COLO668 (cell line): Measurements from ENCODE around the gene HRH4.

Experiments
- DNase-seq: peaks from one replicate; lab custom pipeline; 2025; ENCODE audit not compliant: unreplicated experiment; lab: John Stamatoyannopoulos, UW

The HRH4 gene

DNA sequence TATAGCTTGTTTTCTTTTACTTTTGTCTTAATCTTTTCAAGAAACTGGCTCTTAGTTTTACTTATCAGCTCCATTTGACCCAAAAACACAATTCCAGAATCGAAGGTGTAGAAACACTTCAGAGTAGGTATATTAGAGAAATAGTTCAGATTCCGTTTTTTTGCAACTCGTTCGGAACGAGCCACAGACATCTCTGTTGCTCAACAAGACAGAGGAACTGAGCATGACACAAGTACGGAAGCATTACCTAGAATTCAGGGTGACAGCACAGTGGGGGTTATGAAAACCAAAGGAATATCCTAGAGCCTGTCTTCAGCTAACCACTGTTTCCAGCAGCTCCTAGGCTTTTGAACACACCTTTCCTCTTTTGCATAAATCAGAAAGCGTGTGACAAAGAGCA lies 5.0 kb downstream of the HRH4 start:
- no peak for DNase-seq

DNA sequence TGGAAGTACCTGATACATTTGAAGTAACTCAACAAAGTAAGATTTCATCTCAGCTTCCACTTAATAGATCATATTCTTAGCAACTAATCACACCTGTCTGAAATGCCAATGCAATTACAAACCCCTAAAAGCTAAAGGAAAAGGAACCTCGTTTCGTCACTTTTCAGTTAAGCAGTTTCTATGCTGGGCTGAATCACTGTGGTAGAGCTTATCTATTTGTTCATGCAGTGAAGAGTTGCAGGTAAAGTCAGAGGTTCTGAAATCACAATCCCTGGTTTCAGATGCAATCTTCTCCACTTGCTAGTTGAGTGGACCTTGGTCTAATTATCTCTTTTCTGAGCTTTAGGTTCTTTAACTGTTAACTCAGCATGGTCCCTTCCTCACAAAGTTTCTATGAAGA lies 6.3 kb downstream of the HRH4 start:
- no peak for DNase-seq

DNA sequence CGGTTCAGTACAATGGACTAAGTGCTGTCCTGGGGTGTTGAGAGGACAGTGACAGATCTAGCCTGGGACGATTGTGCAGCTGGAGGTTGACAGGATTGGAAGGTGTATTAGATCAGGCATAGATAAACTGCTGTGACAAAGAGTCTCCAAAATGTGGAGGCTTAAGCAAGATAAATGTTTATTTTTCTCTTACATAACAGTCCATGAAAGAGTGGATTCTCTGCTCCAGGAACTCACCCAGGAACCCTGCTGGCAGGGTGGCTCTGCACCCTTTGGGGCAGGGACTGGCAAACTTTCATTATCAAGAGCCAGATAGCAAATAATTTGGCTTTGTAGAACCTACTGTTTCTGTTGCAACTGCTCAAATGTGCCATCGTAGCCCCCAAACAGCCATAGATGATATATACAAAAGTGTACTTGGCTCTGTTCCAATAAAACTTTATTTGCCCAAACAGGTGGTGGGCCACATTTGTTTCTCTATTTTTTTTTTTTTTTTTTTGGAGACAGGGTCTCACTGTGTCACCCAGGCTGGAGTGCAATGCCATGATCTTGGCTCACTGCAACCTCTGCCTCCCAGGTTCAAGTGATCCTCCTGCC lies 9.7 kb downstream of the HRH4 start:
- DNase-seq: no peak

DNA sequence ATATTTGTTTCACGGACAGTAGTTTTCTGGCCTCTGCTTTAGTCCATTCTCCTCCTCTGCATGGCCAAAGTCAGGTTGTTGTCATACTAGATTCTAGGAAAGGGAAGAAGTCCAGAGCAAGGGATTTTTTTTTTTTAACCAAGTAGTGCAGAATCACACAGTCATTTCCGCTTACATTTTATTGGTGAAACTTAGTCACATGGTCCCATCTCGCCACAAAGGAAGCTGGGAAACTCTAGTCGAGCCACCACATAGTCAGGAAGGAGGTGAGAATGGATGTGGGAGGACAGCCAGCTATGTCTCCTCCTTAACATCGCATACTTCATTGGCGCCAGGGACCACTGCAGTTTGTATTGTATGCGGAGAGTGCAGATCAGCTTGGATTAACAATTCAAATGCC lies 10.4 kb downstream of the HRH4 start:
- no peak for DNase-seq

DNA sequence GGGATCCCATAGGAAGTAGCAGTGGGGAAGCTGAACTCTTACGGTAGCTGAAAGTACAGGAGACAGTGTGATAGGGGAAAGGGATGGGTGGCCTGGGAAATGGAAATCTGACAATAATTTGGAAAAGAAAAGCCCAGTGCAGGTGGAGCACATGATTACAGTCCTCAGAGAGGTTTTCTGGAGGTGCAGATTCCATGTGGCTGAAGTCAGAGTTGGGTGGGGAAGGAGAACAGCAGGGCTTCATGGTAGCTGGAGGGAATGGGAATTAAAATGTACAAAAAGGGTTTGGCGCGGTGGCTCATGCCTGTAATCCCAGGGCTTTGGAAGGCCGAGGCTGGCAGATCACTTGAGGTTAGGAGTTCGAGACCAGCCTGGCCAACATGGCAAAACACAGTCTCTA lies 12.2 kb downstream of the HRH4 start:
- no peak for DNase-seq

DNA sequence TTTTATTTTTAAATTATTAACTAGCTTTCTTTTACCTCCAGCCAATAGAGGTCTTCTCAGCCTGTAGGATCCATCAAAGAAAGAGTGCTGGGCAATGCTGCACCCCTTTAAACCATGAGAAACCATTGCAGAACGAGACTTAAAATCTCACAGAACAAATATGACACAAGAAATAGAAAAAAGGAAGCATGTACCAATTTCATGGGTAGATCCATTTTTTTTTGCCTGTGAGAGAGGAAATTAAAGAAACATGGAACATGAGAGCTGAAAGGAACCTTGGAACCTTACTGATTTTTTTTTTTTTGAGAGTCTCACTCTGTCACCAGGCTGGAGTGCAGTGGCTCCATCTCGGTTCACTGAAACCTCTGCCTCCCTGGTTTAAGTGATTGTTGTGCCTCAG lies 14.0 kb downstream of the HRH4 start:
- DNase-seq: no peak

DNA sequence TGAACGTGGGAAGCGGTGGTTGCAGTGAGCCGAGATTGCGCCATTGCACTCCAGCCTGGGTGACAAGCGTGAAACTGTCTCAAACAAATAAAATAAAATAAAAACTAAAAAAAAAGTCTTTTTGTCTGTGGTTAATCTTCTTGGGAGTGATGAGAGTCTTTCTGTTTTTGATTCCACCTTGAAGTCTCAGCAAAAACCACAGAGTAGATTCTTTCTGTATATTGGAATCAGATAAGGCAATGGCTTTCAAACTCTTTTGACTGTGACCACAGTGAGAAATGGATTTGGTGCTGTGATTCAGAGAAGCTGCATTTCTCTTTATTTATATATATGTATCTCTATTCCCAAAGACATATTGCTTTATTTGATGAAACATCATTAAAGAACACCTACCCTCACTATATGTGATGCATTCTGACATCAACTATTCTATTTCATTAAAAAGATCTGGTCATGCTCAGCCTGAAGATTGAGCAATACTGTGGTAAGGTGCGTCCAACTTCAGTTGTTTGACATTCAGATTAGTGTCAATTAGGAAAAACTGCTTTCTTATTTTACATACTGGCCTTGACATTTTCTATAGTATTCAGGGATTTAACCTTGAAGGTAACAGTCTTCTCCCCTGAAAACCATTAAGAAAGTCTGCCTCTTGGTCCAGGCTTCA lies 15.6 kb downstream of the HRH4 start:
- no peak for DNase-seq

DNA sequence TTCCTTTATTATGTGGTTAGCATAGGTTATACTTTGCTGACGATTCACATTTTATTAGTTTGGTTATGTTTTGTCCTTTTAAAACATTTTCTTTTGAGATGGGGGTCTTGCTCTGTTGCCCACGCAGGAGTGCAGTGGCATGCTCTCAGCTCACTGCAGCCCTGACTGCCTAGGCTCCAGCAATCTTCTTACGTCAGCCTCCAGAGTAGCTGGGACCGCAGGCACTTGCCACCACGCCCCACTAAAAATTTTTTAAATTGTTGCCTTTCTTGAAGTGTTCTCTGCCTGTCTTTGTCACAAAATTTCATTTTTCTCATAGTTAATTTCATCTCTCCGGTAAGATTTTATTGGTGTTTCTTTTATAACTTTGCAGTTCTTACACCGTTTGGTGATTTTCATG lies 18.9 kb downstream of the HRH4 start:
- DNase-seq: no peak

DNA sequence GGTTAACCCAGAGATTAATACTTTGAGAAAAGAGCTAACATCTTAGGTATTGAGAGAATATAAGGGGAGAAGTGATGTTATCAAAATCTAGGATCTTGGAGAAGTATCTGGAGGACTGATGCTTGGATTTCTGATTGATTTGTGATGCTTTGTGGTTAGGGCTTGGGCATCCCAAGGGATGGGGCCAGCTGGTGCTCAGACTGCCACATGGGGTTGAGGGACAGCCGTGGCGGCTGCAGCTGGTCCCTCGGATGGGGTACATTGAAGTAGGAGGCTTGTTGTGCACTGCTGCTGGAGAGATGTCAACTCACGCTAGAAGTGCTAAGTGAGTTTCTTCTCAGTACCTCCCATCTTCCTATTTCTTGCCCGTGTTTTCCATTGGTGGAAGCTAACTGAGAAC lies 22.4 kb downstream of the HRH4 start:
- no peak for DNase-seq

DNA sequence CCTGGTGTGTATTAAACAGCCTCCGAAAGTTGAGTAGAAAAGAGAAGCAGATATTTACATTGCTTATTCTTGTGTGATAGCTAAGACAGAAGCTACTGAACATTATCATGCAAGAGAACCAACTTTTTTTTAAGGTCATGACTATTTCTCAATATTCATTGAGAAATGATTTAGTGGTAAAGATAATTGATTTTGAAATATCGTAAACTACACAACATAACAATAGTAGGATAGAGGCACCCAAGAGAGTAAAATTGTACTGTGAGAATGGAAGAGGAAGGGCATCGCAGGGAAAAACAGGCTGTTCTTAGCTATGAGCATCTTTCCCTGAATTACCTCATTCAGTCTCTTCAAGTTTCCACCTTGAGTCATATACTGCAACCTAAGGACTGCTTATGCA lies 25.2 kb downstream of the HRH4 start:
- no peak for DNase-seq

DNA sequence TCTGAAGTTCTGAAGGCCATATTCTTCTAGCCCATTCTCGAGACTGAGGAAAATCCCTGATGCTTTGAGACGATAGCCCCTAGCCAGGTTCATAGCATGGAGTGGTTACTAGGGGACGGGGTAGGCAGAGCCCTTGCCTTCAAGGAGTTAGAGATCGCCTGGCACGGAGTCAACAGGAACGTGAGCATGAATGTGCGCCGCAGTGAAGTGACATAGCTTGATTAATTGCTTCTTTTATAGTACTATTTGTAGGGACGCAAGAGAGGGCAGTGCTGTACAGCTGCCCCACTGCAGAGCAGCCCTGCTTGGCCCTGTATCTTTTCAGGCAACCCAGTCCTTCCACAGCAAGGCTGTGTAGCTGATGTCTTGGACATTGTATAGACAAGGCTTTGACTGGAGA lies 26.2 kb downstream of the HRH4 start:
- peak; percentile 14 for DNase-seq

DNA sequence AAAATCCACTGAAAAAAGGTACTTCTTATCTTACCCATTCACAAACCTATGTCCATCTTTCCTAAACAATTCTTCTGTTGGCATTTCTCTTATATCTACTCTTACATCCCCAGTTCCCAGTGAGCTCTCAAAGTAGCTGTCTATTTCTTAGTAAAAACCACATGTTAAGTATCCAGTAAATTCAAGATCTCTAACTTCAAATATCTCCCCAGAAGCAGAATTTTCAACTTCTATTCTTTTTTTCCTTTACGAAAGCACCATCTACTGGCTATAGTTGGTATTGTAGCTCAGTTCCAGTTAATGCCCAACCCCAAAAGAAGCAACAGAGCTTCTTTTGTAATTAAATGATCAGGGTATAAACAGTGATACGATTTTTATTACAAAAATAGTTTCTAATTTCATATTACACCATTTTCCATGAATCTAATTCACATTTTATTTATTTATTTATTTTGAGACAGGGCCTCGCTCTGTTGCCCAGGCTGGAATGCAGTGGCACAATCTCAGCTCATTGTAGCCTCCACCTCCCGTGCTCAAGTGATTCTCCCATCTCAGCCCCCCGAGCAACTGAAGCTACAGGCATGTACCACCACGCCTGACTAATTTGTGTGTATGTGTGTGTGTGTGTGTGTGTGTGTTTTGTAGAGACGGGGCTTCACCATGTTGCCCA lies 28.5 kb downstream of the HRH4 start:
- no peak for DNase-seq

DNA sequence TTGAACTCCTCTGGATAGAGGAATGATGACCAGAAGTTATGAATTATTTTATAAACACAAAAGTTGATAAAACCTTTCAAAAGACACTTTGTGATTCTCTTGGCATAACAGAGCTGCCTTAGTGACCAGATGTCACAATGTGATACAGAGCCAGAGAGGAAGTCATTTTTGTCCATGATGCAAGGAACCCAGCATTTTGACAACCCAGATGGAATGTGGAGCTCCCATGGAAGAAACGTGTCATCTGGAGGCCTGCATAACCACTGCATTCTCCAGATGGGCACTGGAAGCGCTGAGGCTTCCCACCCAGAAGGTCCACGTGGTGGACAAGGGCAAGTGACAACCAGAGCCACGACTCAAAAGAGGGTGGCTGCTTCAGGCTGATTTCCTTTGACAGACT lies 30.1 kb downstream of the HRH4 start:
- DNase-seq: no peak

DNA sequence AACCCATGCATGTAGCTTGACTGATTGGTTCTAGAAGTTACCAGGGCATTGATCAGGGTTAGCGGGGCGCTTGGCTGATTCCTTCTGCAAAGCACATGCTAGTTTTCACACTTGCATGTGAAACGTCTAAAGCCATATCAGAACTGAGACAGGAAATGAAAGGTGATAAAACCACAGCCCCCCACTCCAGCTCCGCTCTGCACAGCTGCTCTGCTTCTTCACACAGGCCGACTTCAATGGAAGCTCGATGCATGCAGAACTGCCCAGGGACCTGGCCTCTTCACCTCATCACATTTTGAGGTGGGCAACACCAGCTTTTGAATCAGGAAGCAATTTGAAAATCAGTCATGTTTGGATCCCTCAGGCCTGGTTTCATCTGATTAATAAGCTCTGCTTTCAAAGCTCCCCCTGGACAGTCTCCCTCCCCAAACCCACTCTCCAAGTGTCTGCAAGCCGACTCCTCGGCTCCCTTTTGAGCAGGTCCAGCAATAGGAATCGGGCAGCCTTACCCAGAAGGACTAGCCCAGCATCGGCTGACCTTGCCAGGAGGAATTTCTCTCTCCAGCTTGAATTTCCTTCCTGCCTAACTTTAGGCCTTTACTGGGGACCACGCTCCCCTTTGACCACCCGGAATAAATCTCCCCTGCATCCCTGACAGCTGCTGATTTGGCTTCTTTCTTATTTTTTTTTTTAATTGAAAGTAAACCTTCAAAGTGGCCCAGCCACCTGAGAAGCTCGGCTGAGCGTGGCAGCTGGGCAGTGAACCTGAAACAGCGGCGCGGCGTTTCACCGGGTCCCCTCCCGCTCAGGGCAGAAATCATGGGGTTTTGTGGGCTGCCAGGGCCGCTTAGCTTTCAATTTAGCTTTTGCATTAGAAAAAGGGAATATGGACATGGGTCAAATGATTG lies 31.7 kb downstream of the HRH4 start:
- DNase-seq: peak; percentile 33

DNA sequence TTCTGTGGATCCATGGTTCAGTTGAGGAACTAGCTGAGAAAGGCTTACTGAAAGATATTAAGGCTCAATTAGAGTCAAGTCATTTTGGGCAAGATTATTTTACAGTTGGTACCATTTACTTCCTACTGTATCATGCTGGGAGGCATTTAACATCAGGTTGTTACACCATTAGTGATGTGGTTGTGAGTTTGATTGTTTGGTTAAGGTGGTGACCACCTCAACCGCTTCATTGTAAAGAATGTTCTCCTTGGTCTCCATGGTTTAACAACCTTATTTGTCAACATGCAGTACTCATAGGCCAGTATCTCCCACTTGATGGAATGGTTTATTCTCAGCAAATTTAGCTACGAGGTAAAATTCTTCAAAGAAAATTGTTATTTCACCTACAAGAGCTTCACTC lies 34.1 kb downstream of the HRH4 start:
- DNase-seq: no peak

DNA sequence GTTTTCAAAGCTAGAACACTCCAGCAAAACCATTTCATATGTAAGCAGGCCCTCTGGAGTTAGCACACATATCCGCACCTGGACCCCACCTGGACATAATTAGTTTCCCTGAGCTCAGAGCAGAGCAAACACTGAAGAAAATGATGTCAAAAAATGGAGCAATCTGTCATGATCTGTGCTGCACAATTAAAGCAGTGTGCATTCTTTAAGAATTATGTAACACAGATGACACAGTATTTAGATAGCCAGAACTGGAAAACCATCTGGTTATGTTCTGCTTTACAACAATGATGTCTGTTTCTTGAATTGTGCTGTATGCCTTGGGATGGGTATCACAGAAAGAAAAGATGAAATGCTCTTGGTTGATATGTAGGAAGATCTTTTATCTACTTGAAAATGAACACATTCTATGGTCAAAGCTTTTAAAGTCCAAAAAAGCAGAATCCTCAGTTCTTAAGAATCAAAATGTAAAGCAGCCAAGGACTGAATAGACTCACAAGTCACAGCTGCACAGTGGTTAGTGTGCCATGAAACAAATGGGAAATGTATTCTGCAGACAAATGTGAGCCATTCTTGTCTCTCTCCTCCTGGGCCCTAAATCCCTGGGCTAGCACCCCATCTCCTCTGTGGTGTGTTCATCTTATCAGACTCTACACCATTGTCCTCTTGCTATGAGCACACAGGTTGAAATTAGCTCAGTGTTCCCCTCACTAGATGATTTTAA lies 36.8 kb downstream of the HRH4 start:
- DNase-seq: no peak

DNA sequence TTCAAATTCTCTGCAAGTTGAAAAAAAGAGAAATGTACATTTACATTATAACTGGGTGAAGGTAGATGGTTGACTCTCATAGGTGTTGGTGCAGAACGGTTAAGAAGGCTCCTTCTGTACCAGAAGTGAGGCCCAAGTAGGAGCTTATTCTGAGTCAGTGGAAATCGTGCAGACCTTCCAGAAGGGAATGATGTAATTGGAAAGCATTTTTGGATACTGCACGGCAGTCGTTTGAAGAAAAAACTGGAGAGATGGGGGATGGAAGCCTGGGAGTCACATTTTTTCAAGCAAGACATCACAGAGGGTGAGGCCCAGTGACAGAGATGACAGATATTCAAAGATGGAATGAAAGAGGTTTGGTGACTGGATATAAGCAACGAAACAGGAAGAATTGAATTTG lies 39.4 kb downstream of the HRH4 start:
- DNase-seq: no peak

DNA sequence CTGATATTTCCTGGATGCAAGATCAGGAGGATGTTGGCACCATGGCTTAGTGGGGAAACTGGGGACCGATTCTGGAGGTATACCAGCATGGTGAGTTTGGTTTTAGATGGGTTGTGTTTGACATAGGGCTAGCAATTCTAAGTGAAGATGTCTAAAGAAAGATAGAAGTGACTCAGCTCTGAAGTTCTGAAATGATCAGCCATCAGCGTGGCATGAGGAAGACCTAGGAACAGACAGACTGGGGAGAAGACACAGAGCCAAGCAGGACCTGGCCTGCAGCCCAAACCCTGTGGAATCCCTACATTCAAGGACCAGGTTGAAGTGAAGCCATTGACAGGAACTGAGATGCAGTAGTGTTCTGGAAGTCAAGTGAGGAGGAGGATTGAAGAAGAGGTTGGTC lies 39.8 kb downstream of the HRH4 start:
- DNase-seq: no peak

DNA sequence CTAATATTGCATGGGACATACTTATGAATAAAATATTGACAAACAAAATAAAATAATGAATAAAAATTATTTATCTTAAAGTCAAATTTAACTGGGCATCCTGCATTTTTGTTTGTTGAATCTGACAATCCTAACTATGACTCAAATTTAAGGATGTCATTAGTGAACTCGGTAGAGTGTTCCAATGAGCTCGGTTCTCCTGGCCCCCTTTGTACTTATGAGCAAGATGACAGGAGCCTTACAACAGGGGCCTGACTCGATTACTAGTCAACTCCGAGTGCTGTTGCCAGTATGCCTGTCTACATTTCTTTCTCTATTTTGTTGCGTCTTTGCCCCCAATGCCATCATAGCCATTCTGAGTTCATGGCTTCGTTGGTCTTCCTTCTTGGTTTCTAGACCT lies 40.3 kb downstream of the HRH4 start:
- DNase-seq: no peak

DNA sequence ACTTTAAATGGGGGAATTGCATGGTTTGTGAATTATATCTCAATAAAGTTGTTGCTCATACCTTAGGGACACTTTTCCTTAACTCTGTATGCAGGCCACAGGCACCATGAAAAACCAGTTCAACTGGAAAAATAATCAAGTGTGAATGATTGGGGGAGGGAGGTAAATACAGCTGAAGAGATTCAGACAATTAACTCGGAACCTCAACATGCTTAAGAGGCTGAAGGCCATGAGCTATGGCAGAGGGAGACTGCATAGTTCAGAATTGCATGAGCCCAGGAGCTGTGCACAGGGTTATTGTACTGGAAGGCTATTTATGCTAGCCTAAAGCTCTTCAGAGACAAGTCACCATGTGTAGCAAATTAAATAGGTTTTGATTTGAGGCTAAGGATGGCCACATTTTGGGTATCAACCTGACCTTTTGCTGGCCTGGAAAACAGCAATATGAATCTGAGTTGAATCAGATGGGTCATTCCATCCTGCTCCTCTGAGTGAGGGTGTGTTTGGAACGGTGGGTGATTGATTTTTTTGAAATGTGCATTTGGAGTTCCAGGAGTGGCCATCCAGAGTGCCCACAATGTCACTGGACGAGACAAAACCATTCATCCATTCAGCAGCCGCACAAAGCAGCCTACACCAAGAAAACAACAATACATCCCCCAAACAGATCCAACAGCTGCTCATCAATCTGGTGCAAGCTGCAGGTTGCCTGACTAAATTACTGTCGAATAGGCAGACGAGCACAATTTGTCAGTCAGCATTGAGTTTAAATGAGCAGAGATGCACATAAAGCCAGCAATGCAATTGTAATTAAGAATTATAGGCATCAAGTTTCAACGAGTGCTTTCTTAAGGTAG lies 42.5 kb downstream of the HRH4 start:
- peak; percentile 31 for DNase-seq
